Ecto neural progenitor cell (in vitro differentiated cells): ENCODE data around the gene COBL.
A peak's percentile ranks its signal among the peaks of the same experiment; 100 is the strongest.

Source experiments
- DNase-seq: peaks from one replicate; pipeline ENCODE4 v3.0.0-alpha.2; 2018; ENCODE audit warnings: low spot score

COBL gene

GRCh38 chr7:51327287-51327717 is 10.7 kb upstream of the COBL start:
- DNase-seq = no peak

- no peak for DNase-seq
Observed at GRCh38 chr7:51326656-51327286, 10.2 kb upstream of the COBL start.

GRCh38 chr7:51325908-51326307 is 9.3 kb upstream of the COBL start:
- no peak for DNase-seq

GRCh38 chr7:51325261-51325676 is 8.7 kb upstream of the COBL start:
- DNase-seq = no peak

GRCh38 chr7:51324206-51324898 is 7.7 kb upstream of the COBL start:
- no peak for DNase-seq

GRCh38 chr7:51321961-51322515 is 5.4 kb upstream of the COBL start:
- DNase-seq = no peak

GRCh38 chr7:51318886-51319579 is 2.4 kb upstream of the COBL start:
- DNase-seq = no peak

- DNase-seq = no peak
Observed at GRCh38 chr7:51318001-51318400, 1.4 kb upstream of the COBL start.

GRCh38 chr7:51317582-51317910 is 937 bp upstream of the COBL start:
- no peak for DNase-seq

GRCh38 chr7:51316262-51316665 is 345 bp downstream of the COBL start:
- peak; percentile 62 for DNase-seq

GRCh38 chr7:51315393-51316261 is 982 bp downstream of the COBL start:
- DNase-seq = peak; percentile 64

GRCh38 chr7:51314726-51315125 is 1.9 kb downstream of the COBL start:
- no peak for DNase-seq

- no peak for DNase-seq
Observed at GRCh38 chr7:51313738-51314425, 2.7 kb downstream of the COBL start.

GRCh38 chr7:51312951-51313737 is 3.5 kb downstream of the COBL start:
- DNase-seq = no peak

- no peak for DNase-seq
Observed at GRCh38 chr7:51311166-51311565, 5.4 kb downstream of the COBL start.

GRCh38 chr7:51310131-51310583 is 6.5 kb downstream of the COBL start:
- no peak for DNase-seq

GRCh38 chr7:51309361-51310130 is 7.1 kb downstream of the COBL start:
- DNase-seq = no peak

- no peak for DNase-seq
Observed at GRCh38 chr7:51308696-51309095, 7.9 kb downstream of the COBL start.

GRCh38 chr7:51308265-51308664 is 8.3 kb downstream of the COBL start:
- no peak for DNase-seq
